Kidney epithelial cell (primary cell): ENCODE measurements around the gene RAD51B. TPM values are rescaled to one million over a fixed set of nuclear protein-coding genes. Genes with fewer than 3 reads are reported as not detected.

Experiments used
- DNase-seq: peaks from one replicate; pipeline ENCODE4 v3.0.0-alpha.2; 2010; ENCODE audit warnings: low read depth
- H3K27me3 ChIP-seq: 2 replicates; pipeline ENCODE4 v1.6.0; 2011; ENCODE audit warnings: low read length; ENCODE audit not compliant: control insufficient read depth, insufficient read depth
- H3K36me3 ChIP-seq: 2 replicates; pipeline ENCODE4 v1.5.1; 2011; ENCODE audit warnings: low read length; ENCODE audit not compliant: control insufficient read depth, insufficient read depth
- H3K4me3 ChIP-seq: 2 replicates; pipeline ENCODE4 v1.5.1; 2011; ENCODE audit warnings: low read depth, mild to moderate bottlenecking, control low read depth, low read length
- CTCF ChIP-seq: IDR thresholded peaks from 2 replicates; pipeline ENCODE4 v1.5.1; 2011; ENCODE audit warnings: mild to moderate bottlenecking, moderate library complexity, low read length, control low read depth, inconsistent platforms; ENCODE audit not compliant: insufficient read depth, poor library complexity, severe bottlenecking
- total RNA-seq: library from RNA; depleted of rRNA; stranded (reverse); fragments of >200 nt; gene quantifications from 2 replicates; pipeline ENCODE4 v1.2.3, GENCODE V29; 2015

The RAD51B gene
- total RNA-seq, 1 donor from 2014 or later = 9.5 TPM

- no peak for DNase-seq
- no peaks in the 10 kb centered on the region for H3K36me3 ChIP-seq
- TF ChIP-seq CTCF = no peak
- no peaks in the 10 kb centered on the region for H3K27me3 ChIP-seq
- H3K4me3 ChIP-seq = no peak overlapping the region
These were observed 452.4 kb downstream of the RAD51B start for GRCh38 chr14:68271913-68272391.

GRCh38 chr14:68273413-68273812 lies 453.8 kb downstream of the RAD51B start:
- Histone ChIP-seq H3K36me3 (no peaks in the 10 kb centered on the region), H3K27me3 (no peaks in the 10 kb centered on the region), H3K4me3 (no peak overlapping the region)
- TF ChIP-seq CTCF = no peak
- DNase-seq = no peak

GRCh38 chr14:68274725-68275124 lies 455.1 kb downstream of the RAD51B start:
- no peak overlapping the region for H3K4me3 ChIP-seq
- DNase-seq = no peak
- H3K27me3 ChIP-seq = no peaks in the 10 kb centered on the region
- TF ChIP-seq CTCF = no peak
- no peaks in the 10 kb centered on the region for H3K36me3 ChIP-seq

GRCh38 chr14:68278576-68279436 lies 459.2 kb downstream of the RAD51B start:
- Histone ChIP-seq H3K4me3 (no peak overlapping the region), H3K36me3 (no peaks in the 10 kb centered on the region), H3K27me3 (no peaks in the 10 kb centered on the region)
- DNase-seq = peak; percentile 88
- TF ChIP-seq CTCF = no peak

- no peak for TF ChIP-seq CTCF
- H3K4me3 ChIP-seq = no peak overlapping the region
- no peaks in the 10 kb centered on the region for H3K36me3 ChIP-seq
These were observed 459.8 kb downstream of the RAD51B start for GRCh38 chr14:68279437-68279720.

GRCh38 chr14:68279777-68280233 lies 460.2 kb downstream of the RAD51B start:
- Histone ChIP-seq H3K27me3 (no peaks in the 10 kb centered on the region), H3K36me3 (no peaks in the 10 kb centered on the region), H3K4me3 (no peak overlapping the region)
- no peak for DNase-seq
- no peak for TF ChIP-seq CTCF

More at GRCh38 chr14:68279437-68279720, 459.8 kb downstream of the RAD51B start:
- no peaks in the 10 kb centered on the region for H3K27me3 ChIP-seq
- DNase-seq = no peak
